ENCODE results near the gene CROCC2.

Gene CROCC2

DNA sequence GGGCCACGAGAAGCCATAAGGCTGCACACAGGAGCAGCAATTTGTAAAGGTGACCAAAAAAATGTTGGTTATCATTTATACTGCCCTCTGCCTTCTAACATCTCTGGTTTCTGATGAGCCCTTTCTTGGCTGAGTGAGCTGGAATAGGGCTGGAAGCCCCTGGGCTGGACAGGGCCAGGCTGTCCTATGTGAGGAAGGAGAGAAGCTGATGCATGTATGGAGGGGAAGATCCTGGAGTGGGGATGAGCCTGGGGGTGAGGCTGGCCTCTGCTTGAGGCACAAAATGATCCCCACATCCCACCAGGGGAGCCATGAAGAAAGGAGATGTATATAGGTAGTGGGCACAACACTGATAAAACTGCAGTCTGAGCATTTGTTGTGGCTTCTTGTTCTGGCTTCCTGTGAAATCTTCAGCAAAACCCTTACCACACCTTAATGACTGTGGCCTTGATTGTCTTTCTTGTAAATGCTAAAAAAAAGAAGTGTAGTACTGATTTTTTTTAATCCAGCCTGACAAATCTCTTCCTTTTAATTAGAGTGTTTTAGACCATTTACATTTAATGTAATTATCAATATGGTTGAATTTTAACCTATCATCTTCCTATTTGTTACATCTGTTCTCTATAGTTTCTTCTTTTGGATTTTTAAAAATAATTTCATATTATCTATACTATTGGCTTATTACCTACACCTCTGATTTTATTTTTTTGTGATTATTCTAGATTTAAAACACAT, 97.9 kb downstream of the CROCC2 start:
- TF ChIP-seq CTBP1 (IDR thresholded peaks at IDR 0.05; ENCODE audit: borderline replicate concordance), result no peak
- TF ChIP-seq L3MBTL2 (conservative IDR thresholded peaks at IDR 0.05), result no peak
- no peak for TF ChIP-seq BHLHE40 (IDR thresholded peaks at IDR 0.05; ENCODE audit: borderline replicate concordance)
- TF ChIP-seq FOXM1 (IDR thresholded peaks at IDR 0.05; ENCODE audit: borderline replicate concordance), result no peak
- TF ChIP-seq HDGF (IDR thresholded peaks at IDR 0.05; ENCODE audit: borderline replicate concordance), result no peak
- no peak for TF ChIP-seq TARDBP (IDR thresholded peaks at IDR 0.05)
- TF ChIP-seq ARNT (IDR thresholded peaks at IDR 0.05), result no peak
- CTCF ChIA-PET, result no interaction called here
- no peak for DNase-seq (ENCODE audit: extremely low spot score)
- POLR2A ChIA-PET, result no interaction called here

DNA sequence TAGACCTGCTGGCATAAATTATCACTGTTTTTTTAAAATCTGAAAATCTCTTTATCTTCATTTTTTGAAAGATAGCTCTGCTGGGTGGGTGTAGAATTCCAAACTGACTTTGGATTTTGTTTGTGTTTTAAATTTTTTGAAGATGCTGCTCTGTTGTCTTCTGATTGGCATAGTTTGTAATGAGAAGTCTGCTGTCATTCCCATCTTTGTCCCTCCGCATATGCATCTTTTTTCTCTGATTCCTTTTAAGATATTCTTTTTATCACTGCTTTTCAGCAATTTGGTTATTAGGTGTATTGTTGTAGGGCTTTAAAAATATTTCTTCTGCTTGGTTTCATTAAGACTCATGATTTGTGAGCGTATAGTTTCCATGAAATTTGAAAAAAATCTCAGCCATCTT, 99.4 kb downstream of the CROCC2 start:
- DNase-seq (ENCODE audit: extremely low spot score), result no peak
- POLR2A ChIA-PET, result no interaction called here
- TF ChIP-seq FOXM1 (IDR thresholded peaks at IDR 0.05; ENCODE audit: borderline replicate concordance), result no peak
- TF ChIP-seq ELF4 (IDR thresholded peaks at IDR 0.05), result no peak
- no peak for TF ChIP-seq ZNF384 (IDR thresholded peaks at IDR 0.05)
- no peak for TF ChIP-seq FOXK2 (IDR thresholded peaks at IDR 0.05)
- TF ChIP-seq CTBP1 (IDR thresholded peaks at IDR 0.05; ENCODE audit: borderline replicate concordance), result no peak
- TF ChIP-seq SUZ12 (IDR thresholded peaks at IDR 0.05), result no peak
- no peak for TF ChIP-seq SP1 (IDR thresholded peaks at IDR 0.05)
- no peak for TF ChIP-seq FOXA1 (IDR thresholded peaks at IDR 0.05)
- TF ChIP-seq NFRKB (IDR thresholded peaks at IDR 0.05), result no peak
- TF ChIP-seq L3MBTL2 (conservative IDR thresholded peaks at IDR 0.05), result no peak
- TF ChIP-seq TARDBP (IDR thresholded peaks at IDR 0.05), result no peak
- no peak for TF ChIP-seq ARNT (IDR thresholded peaks at IDR 0.05)
- no peak for TF ChIP-seq HDGF (IDR thresholded peaks at IDR 0.05; ENCODE audit: borderline replicate concordance)
- TF ChIP-seq, protein P1, sequence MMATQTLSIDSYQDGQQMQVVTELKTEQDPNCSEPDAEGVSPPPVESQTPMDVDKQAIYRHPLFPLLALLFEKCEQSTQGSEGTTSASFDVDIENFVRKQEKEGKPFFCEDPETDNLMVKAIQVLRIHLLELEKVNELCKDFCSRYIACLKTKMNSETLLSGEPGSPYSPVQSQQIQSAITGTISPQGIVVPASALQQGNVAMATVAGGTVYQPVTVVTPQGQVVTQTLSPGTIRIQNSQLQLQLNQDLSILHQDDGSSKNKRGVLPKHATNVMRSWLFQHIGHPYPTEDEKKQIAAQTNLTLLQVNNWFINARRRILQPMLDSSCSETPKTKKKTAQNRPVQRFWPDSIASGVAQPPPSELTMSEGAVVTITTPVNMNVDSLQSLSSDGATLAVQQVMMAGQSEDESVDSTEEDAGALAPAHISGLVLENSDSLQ (IDR thresholded peaks at IDR 0.05), result no peak
- CTCF ChIA-PET, result no interaction called here

DNA sequence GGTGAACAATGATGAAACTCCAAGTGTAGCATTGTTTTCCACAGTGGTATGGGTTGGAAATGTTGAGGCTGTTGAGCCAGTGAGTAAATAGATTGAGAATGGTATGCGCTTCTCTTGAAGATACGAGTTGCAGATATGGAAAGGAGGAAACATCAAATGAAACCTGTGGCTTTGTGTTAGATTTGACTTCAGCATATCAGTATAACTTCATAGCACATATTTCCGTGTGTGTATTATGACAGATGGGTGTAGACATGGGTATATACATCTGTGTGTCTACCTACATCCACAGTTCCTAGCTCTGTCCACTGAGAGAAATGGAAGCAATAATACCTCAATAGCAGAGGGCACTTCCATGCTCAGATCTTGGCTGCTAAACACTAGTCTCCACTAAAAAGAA, 100.3 kb downstream of the CROCC2 start:
- ChIA-PET POLR2A (no interaction called here), CTCF (no interaction called here)
- DNase-seq (ENCODE audit: extremely low spot score), result no peak
- TF ChIP-seq NFRKB (IDR thresholded peaks at IDR 0.05), result no peak
- no peak for TF ChIP-seq ZNF384 (IDR thresholded peaks at IDR 0.05)
- TF ChIP-seq CTBP1 (IDR thresholded peaks at IDR 0.05; ENCODE audit: borderline replicate concordance), result no peak
- TF ChIP-seq HDGF (IDR thresholded peaks at IDR 0.05; ENCODE audit: borderline replicate concordance), result no peak
- TF ChIP-seq BHLHE40 (IDR thresholded peaks at IDR 0.05; ENCODE audit: borderline replicate concordance), result no peak
- no peak for TF ChIP-seq FOXK2 (IDR thresholded peaks at IDR 0.05)

DNA sequence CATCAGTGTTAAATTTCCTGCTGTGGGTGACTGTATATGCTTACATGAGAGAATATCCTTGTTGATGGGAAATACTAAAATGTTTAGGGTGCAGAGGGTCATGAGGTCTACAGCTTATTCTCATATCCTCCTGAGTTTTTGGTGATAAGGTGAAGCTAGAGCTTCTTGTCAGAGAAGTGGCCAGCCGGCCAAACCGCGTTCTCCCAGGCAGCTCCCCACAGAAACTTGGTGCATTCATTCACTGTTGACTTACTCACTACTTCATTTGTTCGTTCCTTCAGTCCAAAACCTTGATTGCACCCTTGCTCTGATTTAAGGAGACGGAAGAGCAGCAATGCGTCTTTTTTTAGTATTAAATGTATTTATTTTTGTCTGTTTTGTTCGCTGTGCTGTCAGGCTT, 101.0 kb downstream of the CROCC2 start:
- ChIA-PET POLR2A (no interaction called here), CTCF (no interaction called here)
- TF ChIP-seq, protein P1 (IDR thresholded peaks at IDR 0.05), result no peak
- TF ChIP-seq NFRKB (IDR thresholded peaks at IDR 0.05) (no peak), FOXK2 (IDR thresholded peaks at IDR 0.05) (no peak), ELF4 (IDR thresholded peaks at IDR 0.05) (no peak), TARDBP (IDR thresholded peaks at IDR 0.05) (no peak), ARNT (IDR thresholded peaks at IDR 0.05) (no peak), FOXA1 (IDR thresholded peaks at IDR 0.05) (no peak), BHLHE40 (IDR thresholded peaks at IDR 0.05; ENCODE audit: borderline replicate concordance) (no peak), FOXM1 (IDR thresholded peaks at IDR 0.05; ENCODE audit: borderline replicate concordance) (no peak)
- DNase-seq (ENCODE audit: extremely low spot score), result no peak

DNA sequence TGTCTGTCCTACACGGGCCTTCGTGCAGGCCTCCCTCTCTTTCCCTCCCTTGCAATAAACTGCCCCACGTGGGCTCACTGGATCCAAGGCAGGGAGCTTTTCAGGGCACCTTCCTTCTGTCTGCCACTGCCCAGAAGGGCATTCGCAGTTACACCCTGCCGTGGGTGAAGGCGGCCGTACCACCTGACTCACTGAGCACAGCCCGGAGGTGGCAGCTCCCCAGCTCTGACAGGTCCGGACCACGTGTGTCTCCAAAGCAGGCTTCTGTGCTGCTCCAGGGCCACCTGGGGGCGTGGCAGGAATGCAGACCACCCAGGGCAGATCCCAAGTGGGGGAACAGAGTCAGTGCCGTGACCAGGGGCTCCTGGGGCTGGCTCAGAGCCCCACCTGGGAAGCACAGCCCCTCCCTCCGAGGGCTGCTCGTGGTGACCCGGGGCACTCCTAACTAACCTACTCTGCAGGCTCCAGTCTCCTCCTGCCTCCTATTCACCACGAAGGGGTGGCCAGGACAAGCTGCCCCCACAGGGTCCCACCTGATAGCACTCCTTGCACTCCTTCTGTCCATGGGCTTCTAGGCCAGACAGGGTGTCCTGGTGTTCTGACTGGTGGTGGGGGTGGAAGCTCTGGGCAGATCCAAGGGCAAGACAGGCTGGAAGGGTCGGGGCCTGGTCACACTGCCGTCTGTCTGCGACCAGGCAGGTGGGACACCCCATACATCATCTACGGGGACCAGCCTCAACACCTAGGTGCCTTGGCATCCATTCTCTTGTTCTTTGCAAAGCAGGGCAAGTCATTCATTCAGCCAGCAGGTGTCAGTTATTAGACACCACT, 102.0 kb downstream of the CROCC2 start:
- ChIA-PET CTCF (no interaction called here), POLR2A (no interaction called here)
- no peak for DNase-seq (ENCODE audit: extremely low spot score)
- TF ChIP-seq LEF1 (IDR thresholded peaks at IDR 0.05; ENCODE audit: borderline replicate concordance) (no peak), SUZ12 (IDR thresholded peaks at IDR 0.05) (no peak), FOXK2 (IDR thresholded peaks at IDR 0.05) (no peak), ELF4 (IDR thresholded peaks at IDR 0.05) (no peak), NFRKB (IDR thresholded peaks at IDR 0.05) (no peak), TARDBP (IDR thresholded peaks at IDR 0.05) (no peak), HDGF (IDR thresholded peaks at IDR 0.05; ENCODE audit: borderline replicate concordance) (no peak), CTBP1 (IDR thresholded peaks at IDR 0.05; ENCODE audit: borderline replicate concordance) (no peak), ARNT (IDR thresholded peaks at IDR 0.05) (no peak), L3MBTL2 (conservative IDR thresholded peaks at IDR 0.05) (no peak), FOXA1 (IDR thresholded peaks at IDR 0.05) (no peak), SP1 (IDR thresholded peaks at IDR 0.05) (no peak), FOXM1 (IDR thresholded peaks at IDR 0.05; ENCODE audit: borderline replicate concordance) (no peak)
- TF ChIP-seq, protein P1 (IDR thresholded peaks at IDR 0.05), result no peak

DNA sequence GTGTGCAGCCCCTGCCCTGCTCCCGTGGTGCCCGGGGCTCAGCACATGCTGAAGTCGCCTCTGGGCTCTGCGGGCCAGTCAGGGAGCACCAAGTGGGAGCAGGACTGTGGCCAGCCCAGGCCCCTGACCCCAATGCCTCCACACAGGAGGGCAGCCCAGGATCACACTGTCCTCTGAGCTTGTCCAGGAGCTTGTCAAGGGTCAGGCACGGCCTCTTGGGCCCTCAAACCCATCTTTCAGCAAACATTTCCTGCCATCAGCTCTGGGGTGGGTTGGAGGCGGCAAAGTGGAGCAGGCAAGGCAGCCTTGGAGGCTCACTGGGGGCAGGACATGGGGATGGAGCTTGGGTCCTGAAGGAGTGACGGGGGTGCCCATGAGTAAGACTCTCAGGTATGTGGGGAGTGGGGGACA, 102.6 kb downstream of the CROCC2 start:
- DNase-seq (ENCODE audit: extremely low spot score), result no peak
- no peak for TF ChIP-seq BHLHE40 (IDR thresholded peaks at IDR 0.05; ENCODE audit: borderline replicate concordance)
- TF ChIP-seq ZNF384 (IDR thresholded peaks at IDR 0.05), result no peak
- no peak for TF ChIP-seq ELF4 (IDR thresholded peaks at IDR 0.05)
- TF ChIP-seq SP1 (IDR thresholded peaks at IDR 0.05), result no peak
- TF ChIP-seq SUZ12 (IDR thresholded peaks at IDR 0.05), result no peak
- no peak for TF ChIP-seq HDGF (IDR thresholded peaks at IDR 0.05; ENCODE audit: borderline replicate concordance)
- no peak for TF ChIP-seq TARDBP (IDR thresholded peaks at IDR 0.05)
- TF ChIP-seq L3MBTL2 (conservative IDR thresholded peaks at IDR 0.05), result no peak
- no peak for TF ChIP-seq NFRKB (IDR thresholded peaks at IDR 0.05)
- TF ChIP-seq FOXM1 (IDR thresholded peaks at IDR 0.05; ENCODE audit: borderline replicate concordance), result no peak
- TF ChIP-seq FOXK2 (IDR thresholded peaks at IDR 0.05), result no peak
- TF ChIP-seq CTBP1 (IDR thresholded peaks at IDR 0.05; ENCODE audit: borderline replicate concordance), result no peak
- no peak for TF ChIP-seq ARNT (IDR thresholded peaks at IDR 0.05)
- TF ChIP-seq, protein P1 (IDR thresholded peaks at IDR 0.05), result no peak
- TF ChIP-seq FOXA1 (IDR thresholded peaks at IDR 0.05), result no peak
- no peak for TF ChIP-seq LEF1 (IDR thresholded peaks at IDR 0.05; ENCODE audit: borderline replicate concordance)
- CTCF ChIA-PET, result no interaction called here
- POLR2A ChIA-PET, result no interaction called here
